G401 (cell line): ENCODE measurements around the gene KIR2DL1. TPM values are rescaled to one million over a fixed set of nuclear protein-coding genes. Genes with fewer than 3 reads are reported as not detected.
"Not testable (repeated sequence)": the region's sequence is repeated elsewhere in the genome, so short reads cannot be mapped to it uniquely, and the experiment has no call there.

Experiments used
- DNase-seq: peaks from one replicate; pipeline ENCODE4 v3.0.0-alpha.2; 2015; ENCODE audit warnings: low spot score
- in situ Hi-C: cut with HindIII; loops from 2 replicates; pipeline ENCODE4 v1.10.0; 2016; ENCODE audit warnings: low sequenced_read_pairs, mixed read lengths
- total RNA-seq: library from RNA; depleted of rRNA; stranded (reverse); fragments of >200 nt; shearing (Covaris generic); gene quantifications from 2 replicates; pipeline ENCODE4 v1.2.3, GENCODE V29; 2014; rRNA removed

Gene KIR2DL1
- total RNA-seq, 1 experiment from 2014 or later, result not detected

DNA sequence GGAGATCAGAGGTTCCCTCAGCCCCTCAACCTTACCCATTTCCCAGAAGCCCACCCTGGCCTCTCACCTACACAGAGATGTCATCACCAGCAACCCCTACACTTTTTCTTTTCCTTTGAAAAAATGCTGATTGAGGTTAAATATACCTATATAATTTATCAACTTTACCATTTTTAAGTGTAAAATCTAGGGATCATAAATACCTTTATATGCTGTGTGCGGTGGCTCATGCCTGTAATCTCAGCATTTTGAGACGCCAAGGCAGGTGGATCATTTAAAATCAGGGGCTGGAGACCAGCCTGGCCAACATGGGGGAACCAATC, 36.9 kb downstream of the KIR2DL1 start:
- DNase-seq, result no peak
- in situ Hi-C loops, result no loop called here

- DNase-seq, in situ Hi-C loops: not testable (repeated sequence)
Observed at GRCh38 chr19:54814571-54814970, 45.0 kb downstream of the KIR2DL1 start.

- DNase-seq, in situ Hi-C loops: not testable (repeated sequence)
Observed at GRCh38 chr19:54816251-54816650, 46.7 kb downstream of the KIR2DL1 start, which contains the start of gene KIR3DL1. Gene KIR3DL1 (plus strand): TSS chr19:54816468.

GRCh38 chr19:54817670-54818536, 48.3 kb downstream of the KIR2DL1 start:
- in situ Hi-C loops, result no loop called here
- DNase-seq, result no peak

DNA sequence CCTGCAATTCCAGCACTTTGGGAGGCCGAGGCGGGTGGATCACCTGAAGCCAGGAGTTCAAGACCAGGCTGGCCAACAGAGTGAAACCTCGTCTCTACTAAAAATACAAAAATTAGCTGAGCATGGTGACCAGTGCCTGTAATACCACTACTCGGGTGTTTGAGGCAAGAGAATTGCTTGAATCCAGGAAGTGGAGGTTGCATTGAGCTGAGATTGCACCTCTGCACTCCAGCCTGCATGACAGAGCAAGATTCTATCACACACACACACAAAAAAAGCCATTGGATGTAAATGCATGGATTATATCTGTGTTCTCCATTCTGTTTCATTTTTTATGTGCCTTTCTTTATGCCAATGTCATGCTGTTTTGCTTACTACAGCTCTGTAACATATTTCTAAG, 54.8 kb downstream of the KIR2DL1 start:
- in situ Hi-C loops, DNase-seq: not testable (repeated sequence)

- in situ Hi-C loops, DNase-seq: not testable (repeated sequence)
Observed at GRCh38 chr19:54825326-54825725, 55.7 kb downstream of the KIR2DL1 start.

- DNase-seq, in situ Hi-C loops: not testable (repeated sequence)
Observed at GRCh38 chr19:54828064-54828463, 58.5 kb downstream of the KIR2DL1 start.

DNA sequence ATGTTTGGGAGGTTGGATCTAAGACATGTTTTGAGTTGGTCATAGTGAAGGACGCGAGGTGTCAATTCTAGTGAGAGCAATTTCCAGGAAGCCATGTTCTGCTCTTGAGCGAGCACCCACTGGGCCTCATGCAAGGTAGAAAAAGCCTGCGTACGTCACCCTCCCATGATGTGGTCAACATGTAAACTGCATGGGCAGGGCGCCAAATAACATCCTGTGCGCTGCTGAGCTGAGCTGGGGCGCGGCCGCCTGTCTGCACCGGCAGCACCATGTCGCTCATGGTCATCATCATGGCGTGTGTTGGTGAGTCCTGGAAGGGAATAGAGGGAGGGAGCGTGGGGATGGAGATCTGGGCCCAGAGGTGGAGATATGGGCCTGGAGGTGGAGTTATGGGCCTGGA, 62.9 kb downstream of the KIR2DL1 start, which contains the start of gene KIR2DS4:
Gene KIR2DS4, plus strand, starts transcription at position 181 of the 400 bp plus-strand sequence.
- DNase-seq, in situ Hi-C loops: not testable (repeated sequence)

Other genes with a start within 250 kb of the KIR2DL1 start
- not detected in 2 replicates for gene LILRA2, start 196.0 kb upstream of the KIR2DL1 start, total RNA-seq
- not detected in 2 replicates for gene LILRA1, start 176.2 kb upstream of the KIR2DL1 start, total RNA-seq
- not detected in 2 replicates for gene LILRB1, start 139.3 kb upstream of the KIR2DL1 start, total RNA-seq
- gene LILRB4, start 106.8 kb upstream of the KIR2DL1 start, total RNA-seq, result not detected in 2 replicates
- gene KIR3DL3, start 45.4 kb upstream of the KIR2DL1 start, total RNA-seq, result not detected in 2 replicates
- not detected in 2 replicates for gene KIR2DL3, start 31.3 kb upstream of the KIR2DL1 start, total RNA-seq
- not detected in 2 replicates for gene KIR2DL4, start 33.8 kb downstream of the KIR2DL1 start, total RNA-seq
- not detected in 2 replicates for gene KIR3DL1, start 46.7 kb downstream of the KIR2DL1 start, total RNA-seq
- gene KIR2DS4, start 62.9 kb downstream of the KIR2DL1 start, total RNA-seq, result not detected in 2 replicates
- gene KIR3DL2, start 80.7 kb downstream of the KIR2DL1 start, total RNA-seq, result not detected in 2 replicates
- not detected in 2 replicates for gene FCAR, start 104.4 kb downstream of the KIR2DL1 start, total RNA-seq
- not detected in 2 replicates for gene NCR1, start 136.4 kb downstream of the KIR2DL1 start, total RNA-seq
- not detected in 2 replicates for gene NLRP7, start 177.7 kb downstream of the KIR2DL1 start, total RNA-seq
- gene NLRP2, start 196.6 kb downstream of the KIR2DL1 start, total RNA-seq, result not detected in 2 replicates